GM19452 (cell line): Measurements from ENCODE around the gene B2M.
"Not testable (repeated sequence)": the region's sequence is repeated elsewhere in the genome, so short reads cannot be mapped to it uniquely, and the experiment has no call there.

Source experiments
- ATAC-seq: cut with Tn5 transposase; IDR thresholded peaks from one replicate; pipeline ENCODE4 v1.9.1; 2021; ENCODE audit not compliant: unreplicated experiment

B2M gene

GRCh38 chr15:44697014-44697413, 14.3 kb upstream of the B2M start:
- ATAC-seq = no peak

GRCh38 chr15:44698641-44699040, 12.7 kb upstream of the B2M start:
- ATAC-seq = no peak

GRCh38 chr15:44700676-44701075, 10.6 kb upstream of the B2M start:
- ATAC-seq = not testable (repeated sequence)

GRCh38 chr15:44705986-44706385, 5.3 kb upstream of the B2M start:
- no peak for ATAC-seq

DNA sequence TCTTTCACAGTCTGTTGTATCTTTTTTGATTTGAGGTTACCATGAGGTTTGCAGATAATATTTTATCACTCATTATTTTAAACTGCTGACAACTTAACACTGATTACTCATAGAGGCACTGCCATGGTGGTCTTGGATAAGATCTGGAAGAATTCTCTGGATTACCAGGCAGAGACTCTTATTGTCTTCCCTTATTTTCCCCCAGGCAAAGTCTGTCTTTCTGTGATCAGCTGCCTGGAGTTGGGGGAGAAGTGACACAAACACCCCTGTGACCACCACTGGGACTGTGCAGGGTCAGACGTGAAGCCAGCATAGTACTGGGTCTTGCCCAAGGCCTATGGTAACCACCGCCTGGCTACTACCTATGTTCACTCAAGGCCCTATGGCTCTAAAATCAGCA, 4.9 kb upstream of the B2M start:
- ATAC-seq = no peak

DNA sequence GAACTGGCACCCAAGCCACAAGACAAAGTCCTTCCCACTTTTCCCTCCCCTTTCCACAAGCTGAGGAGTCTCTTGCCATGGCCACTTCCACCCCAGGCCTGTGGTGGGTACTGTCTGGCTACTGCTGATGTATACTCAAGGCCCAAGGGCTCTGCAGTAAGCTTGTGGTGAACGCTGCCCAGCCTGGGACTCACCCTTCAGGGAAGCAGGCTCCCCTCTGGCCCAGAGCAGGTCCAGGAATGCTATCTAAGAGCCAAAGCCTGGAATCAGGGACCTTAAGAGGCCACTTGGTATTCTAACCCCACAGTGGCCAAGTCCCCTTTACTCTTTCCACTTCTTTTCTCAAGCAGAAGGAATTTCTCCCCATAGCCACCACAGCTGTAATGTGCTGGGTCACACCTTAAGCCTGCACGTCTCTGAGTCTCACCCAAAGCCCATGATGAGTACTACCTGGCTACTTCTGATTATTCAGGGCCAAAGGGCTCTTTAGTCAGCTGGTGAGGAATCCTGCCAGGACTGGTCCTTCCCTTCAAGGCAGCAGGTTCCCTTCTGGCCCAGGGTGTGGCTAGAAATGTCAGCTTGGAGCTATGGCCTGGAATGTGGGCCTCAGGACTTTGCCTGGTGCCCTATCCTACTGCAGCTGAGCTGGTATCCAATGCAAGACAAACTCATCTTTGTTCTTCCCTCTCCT, 4.2 kb upstream of the B2M start:
- ATAC-seq = no peak

GRCh38 chr15:44710236-44711095, 851 bp upstream of the B2M start:
- no peak for ATAC-seq

GRCh38 chr15:44711743-44712345, 527 bp downstream of the B2M start:
- peak; percentile 14 for ATAC-seq

GRCh38 chr15:44712346-44713005, 1.2 kb downstream of the B2M start:
- no peak for ATAC-seq

DNA sequence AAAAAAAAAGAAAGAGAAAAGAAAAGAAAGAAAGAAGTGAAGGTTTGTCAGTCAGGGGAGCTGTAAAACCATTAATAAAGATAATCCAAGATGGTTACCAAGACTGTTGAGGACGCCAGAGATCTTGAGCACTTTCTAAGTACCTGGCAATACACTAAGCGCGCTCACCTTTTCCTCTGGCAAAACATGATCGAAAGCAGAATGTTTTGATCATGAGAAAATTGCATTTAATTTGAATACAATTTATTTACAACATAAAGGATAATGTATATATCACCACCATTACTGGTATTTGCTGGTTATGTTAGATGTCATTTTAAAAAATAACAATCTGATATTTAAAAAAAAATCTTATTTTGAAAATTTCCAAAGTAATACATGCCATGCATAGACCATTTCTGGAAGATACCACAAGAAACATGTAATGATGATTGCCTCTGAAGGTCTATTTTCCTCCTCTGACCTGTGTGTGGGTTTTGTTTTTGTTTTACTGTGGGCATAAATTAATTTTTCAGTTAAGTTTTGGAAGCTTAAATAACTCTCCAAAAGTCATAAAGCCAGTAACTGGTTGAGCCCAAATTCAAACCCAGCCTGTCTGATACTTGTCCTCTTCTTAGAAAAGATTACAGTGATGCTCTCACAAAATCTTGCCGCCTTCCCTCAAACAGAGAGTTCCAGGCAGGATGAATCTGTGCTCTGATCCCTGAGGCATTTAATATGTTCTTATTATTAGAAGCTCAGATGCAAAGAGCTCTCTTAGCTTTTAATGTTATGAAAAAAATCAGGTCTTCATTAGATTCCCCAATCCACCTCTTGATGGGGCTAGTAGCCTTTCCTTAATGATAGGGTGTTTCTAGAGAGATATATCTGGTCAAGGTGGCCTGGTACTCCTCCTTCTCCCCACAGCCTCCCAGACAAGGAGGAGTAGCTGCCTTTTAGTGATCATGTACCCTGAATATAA, 2.0 kb downstream of the B2M start:
- no peak for ATAC-seq

GRCh38 chr15:44715142-44715796, 4.0 kb downstream of the B2M start:
- no peak for ATAC-seq

- ATAC-seq = no peak
These were observed 4.5 kb downstream of the B2M start for GRCh38 chr15:44715797-44716334.

DNA sequence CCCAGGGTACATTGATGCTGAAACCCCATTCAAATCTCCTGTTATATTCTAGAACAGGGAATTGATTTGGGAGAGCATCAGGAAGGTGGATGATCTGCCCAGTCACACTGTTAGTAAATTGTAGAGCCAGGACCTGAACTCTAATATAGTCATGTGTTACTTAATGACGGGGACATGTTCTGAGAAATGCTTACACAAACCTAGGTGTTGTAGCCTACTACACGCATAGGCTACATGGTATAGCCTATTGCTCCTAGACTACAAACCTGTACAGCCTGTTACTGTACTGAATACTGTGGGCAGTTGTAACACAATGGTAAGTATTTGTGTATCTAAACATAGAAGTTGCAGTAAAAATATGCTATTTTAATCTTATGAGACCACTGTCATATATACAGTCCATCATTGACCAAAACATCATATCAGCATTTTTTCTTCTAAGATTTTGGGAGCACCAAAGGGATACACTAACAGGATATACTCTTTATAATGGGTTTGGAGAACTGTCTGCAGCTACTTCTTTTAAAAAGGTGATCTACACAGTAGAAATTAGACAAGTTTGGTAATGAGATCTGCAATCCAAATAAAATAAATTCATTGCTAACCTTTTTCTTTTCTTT, 5.8 kb downstream of the B2M start:
- no peak for ATAC-seq

- no peak for ATAC-seq
These were observed 7.0 kb downstream of the B2M start for GRCh38 chr15:44718180-44718926.

GRCh38 chr15:44718927-44719292, 7.6 kb downstream of the B2M start:
- ATAC-seq = no peak

- peak; percentile 45 for ATAC-seq
These were observed 8.1 kb downstream of the B2M start for GRCh38 chr15:44719293-44719999.

GRCh38 chr15:44720000-44720435, 8.7 kb downstream of the B2M start:
- ATAC-seq = not testable (repeated sequence)
